ENCODE measurements around the gene SNCB. TPM values are rescaled to one million over a fixed set of nuclear protein-coding genes. Genes with fewer than 3 reads are reported as not detected.

The SNCB gene
- total RNA-seq, 1 experiment from 2014 or later, result 6.8 TPM

DNA sequence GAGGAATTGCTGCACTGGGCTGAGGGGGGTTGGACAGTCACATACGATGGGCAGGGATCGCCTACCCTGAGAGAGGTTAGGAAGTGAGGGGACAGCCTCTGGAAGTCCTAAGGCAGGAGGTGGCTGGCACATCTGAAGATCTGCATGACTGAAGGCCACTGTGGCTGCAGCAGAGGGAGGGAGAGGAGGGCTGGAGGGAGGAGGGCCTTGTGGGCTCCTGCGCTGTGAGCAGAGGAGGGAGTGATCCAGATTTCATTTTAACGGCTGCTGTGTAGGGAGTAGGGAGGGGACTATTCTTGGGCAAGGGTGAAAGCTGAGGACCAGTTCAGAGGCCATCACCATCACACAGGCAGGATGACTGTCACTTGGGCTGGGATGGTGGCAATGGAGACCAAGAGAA, 7.2 kb upstream of the SNCB start (continued):
- TF ChIP-seq, protein P1, sequence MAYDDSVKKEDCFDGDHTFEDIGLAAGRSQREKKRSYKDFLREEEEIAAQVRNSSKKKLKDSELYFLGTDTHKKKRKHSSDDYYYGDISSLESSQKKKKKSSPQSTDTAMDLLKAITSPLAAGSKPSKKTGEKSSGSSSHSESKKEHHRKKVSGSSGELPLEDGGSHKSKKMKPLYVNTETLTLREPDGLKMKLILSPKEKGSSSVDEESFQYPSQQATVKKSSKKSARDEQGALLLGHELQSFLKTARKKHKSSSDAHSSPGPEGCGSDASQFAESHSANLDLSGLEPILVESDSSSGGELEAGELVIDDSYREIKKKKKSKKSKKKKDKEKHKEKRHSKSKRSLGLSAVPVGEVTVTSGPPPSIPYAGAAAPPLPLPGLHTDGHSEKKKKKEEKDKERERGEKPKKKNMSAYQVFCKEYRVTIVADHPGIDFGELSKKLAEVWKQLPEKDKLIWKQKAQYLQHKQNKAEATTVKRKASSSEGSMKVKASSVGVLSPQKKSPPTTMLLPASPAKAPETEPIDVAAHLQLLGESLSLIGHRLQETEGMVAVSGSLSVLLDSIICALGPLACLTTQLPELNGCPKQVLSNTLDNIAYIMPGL (CRISPR knock-in tag; IDR thresholded peaks at IDR 0.05), result no peak

DNA sequence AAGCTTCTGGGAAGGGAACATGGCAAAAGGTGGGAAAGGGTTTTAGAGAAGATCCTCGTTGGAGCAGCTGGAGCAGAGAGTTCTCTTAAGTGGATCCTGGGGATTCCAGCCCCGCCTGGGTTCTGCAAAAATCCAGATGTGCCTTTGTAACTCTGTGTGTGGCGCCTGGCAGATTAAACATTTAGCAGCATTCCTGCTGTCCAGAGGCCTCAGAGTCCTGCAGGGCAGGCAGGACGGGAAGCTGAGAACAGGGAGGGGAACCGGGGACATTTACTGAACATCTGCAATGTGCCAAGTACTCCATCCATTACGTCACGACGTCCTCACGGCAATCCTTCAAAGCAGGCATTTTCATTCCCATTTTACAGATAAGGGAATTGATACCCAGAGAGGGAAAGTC, 6.1 kb upstream of the SNCB start:
- Mint-ChIP-seq H3K27me3 (ENCODE audit: low read depth) (peaks cover 34% of the 10 kb centered on the region), H3K4me3 (no peak overlapping the region), H3K36me3 (no peaks in the 10 kb centered on the region), H3K9me3 (peaks cover 7% of the 10 kb centered on the region), H3K4me1 (peaks cover 36% of the 10 kb centered on the region), H3K27ac (no peak overlapping the region)
- DNase-seq (ENCODE audit: low spot score), result no peak
- ATAC-seq, result no peak
- ChIA-PET CTCF (interaction anchor here (1.0 kb wide), 1 partner anchor 24 kb away, joined by 3 read pairs; no protein-coding TSS in a partner anchor), POLR2A (no interaction called here)
- no peak for TF ChIP-seq FOXP1 (CRISPR knock-in tag; IDR thresholded peaks at IDR 0.05; ENCODE audit: borderline replicate concordance)
- TF ChIP-seq, protein P2, sequence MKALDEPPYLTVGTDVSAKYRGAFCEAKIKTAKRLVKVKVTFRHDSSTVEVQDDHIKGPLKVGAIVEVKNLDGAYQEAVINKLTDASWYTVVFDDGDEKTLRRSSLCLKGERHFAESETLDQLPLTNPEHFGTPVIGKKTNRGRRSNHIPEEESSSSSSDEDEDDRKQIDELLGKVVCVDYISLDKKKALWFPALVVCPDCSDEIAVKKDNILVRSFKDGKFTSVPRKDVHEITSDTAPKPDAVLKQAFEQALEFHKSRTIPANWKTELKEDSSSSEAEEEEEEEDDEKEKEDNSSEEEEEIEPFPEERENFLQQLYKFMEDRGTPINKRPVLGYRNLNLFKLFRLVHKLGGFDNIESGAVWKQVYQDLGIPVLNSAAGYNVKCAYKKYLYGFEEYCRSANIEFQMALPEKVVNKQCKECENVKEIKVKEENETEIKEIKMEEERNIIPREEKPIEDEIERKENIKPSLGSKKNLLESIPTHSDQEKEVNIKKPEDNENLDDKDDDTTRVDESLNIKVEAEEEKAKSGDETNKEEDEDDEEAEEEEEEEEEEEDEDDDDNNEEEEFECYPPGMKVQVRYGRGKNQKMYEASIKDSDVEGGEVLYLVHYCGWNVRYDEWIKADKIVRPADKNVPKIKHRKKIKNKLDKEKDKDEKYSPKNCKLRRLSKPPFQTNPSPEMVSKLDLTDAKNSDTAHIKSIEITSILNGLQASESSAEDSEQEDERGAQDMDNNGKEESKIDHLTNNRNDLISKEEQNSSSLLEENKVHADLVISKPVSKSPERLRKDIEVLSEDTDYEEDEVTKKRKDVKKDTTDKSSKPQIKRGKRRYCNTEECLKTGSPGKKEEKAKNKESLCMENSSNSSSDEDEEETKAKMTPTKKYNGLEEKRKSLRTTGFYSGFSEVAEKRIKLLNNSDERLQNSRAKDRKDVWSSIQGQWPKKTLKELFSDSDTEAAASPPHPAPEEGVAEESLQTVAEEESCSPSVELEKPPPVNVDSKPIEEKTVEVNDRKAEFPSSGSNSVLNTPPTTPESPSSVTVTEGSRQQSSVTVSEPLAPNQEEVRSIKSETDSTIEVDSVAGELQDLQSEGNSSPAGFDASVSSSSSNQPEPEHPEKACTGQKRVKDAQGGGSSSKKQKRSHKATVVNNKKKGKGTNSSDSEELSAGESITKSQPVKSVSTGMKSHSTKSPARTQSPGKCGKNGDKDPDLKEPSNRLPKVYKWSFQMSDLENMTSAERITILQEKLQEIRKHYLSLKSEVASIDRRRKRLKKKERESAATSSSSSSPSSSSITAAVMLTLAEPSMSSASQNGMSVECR (CRISPR knock-in tag; IDR thresholded peaks at IDR 0.05; ENCODE audit: borderline replicate concordance), result no peak

DNA sequence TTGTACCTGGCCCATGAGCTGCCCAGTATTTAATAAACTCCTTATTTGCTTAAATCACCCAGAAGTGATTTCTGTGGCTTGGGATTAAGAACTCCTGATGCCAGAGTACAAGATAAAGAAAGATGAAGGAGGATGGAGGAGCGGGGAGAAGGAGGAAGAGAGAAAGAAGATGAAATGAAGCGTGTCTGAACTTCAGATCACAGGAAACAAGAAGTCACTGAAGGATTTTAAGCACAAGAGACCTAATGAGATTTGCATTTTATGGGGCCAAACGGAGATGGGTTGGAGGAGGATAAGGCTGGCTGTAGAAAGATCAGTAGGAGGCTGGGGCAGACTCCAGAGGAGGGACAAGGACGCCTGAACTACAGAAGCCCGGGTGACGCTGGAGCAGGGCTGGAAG, 3.3 kb upstream of the SNCB start:
- ATAC-seq, result no peak
- peaks cover 59% of the 10 kb centered on the region for H3K27me3 Mint-ChIP-seq (ENCODE audit: low read depth)
- no peak overlapping the region for H3K4me3 Mint-ChIP-seq
- TF ChIP-seq, protein P3, sequence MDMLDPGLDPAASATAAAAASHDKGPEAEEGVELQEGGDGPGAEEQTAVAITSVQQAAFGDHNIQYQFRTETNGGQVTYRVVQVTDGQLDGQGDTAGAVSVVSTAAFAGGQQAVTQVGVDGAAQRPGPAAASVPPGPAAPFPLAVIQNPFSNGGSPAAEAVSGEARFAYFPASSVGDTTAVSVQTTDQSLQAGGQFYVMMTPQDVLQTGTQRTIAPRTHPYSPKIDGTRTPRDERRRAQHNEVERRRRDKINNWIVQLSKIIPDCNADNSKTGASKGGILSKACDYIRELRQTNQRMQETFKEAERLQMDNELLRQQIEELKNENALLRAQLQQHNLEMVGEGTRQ (CRISPR knock-in tag; IDR thresholded peaks at IDR 0.05), result no peak
- TF ChIP-seq, protein P4, sequence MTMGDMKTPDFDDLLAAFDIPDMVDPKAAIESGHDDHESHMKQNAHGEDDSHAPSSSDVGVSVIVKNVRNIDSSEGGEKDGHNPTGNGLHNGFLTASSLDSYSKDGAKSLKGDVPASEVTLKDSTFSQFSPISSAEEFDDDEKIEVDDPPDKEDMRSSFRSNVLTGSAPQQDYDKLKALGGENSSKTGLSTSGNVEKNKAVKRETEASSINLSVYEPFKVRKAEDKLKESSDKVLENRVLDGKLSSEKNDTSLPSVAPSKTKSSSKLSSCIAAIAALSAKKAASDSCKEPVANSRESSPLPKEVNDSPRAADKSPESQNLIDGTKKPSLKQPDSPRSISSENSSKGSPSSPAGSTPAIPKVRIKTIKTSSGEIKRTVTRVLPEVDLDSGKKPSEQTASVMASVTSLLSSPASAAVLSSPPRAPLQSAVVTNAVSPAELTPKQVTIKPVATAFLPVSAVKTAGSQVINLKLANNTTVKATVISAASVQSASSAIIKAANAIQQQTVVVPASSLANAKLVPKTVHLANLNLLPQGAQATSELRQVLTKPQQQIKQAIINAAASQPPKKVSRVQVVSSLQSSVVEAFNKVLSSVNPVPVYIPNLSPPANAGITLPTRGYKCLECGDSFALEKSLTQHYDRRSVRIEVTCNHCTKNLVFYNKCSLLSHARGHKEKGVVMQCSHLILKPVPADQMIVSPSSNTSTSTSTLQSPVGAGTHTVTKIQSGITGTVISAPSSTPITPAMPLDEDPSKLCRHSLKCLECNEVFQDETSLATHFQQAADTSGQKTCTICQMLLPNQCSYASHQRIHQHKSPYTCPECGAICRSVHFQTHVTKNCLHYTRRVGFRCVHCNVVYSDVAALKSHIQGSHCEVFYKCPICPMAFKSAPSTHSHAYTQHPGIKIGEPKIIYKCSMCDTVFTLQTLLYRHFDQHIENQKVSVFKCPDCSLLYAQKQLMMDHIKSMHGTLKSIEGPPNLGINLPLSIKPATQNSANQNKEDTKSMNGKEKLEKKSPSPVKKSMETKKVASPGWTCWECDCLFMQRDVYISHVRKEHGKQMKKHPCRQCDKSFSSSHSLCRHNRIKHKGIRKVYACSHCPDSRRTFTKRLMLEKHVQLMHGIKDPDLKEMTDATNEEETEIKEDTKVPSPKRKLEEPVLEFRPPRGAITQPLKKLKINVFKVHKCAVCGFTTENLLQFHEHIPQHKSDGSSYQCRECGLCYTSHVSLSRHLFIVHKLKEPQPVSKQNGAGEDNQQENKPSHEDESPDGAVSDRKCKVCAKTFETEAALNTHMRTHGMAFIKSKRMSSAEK (CRISPR knock-in tag; IDR thresholded peaks at IDR 0.05; ENCODE audit: borderline replicate concordance), result no peak
- TF ChIP-seq, protein P5, sequence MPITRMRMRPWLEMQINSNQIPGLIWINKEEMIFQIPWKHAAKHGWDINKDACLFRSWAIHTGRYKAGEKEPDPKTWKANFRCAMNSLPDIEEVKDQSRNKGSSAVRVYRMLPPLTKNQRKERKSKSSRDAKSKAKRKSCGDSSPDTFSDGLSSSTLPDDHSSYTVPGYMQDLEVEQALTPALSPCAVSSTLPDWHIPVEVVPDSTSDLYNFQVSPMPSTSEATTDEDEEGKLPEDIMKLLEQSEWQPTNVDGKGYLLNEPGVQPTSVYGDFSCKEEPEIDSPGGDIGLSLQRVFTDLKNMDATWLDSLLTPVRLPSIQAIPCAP (CRISPR knock-in tag; IDR thresholded peaks at IDR 0.05), result no peak
- TF ChIP-seq, protein P6, sequence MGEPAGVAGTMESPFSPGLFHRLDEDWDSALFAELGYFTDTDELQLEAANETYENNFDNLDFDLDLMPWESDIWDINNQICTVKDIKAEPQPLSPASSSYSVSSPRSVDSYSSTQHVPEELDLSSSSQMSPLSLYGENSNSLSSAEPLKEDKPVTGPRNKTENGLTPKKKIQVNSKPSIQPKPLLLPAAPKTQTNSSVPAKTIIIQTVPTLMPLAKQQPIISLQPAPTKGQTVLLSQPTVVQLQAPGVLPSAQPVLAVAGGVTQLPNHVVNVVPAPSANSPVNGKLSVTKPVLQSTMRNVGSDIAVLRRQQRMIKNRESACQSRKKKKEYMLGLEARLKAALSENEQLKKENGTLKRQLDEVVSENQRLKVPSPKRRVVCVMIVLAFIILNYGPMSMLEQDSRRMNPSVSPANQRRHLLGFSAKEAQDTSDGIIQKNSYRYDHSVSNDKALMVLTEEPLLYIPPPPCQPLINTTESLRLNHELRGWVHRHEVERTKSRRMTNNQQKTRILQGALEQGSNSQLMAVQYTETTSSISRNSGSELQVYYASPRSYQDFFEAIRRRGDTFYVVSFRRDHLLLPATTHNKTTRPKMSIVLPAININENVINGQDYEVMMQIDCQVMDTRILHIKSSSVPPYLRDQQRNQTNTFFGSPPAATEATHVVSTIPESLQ (CRISPR knock-in tag; IDR thresholded peaks at IDR 0.05), result no peak
- TF ChIP-seq, protein P7, sequence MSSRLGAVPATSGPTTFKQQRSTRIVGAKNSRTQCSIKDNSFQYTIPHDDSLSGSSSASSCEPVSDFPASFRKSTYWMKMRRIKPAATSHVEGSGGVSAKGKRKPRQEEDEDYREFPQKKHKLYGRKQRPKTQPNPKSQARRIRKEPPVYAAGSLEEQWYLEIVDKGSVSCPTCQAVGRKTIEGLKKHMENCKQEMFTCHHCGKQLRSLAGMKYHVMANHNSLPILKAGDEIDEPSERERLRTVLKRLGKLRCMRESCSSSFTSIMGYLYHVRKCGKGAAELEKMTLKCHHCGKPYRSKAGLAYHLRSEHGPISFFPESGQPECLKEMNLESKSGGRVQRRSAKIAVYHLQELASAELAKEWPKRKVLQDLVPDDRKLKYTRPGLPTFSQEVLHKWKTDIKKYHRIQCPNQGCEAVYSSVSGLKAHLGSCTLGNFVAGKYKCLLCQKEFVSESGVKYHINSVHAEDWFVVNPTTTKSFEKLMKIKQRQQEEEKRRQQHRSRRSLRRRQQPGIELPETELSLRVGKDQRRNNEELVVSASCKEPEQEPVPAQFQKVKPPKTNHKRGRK (CRISPR knock-in tag; IDR thresholded peaks at IDR 0.05; ENCODE audit: borderline replicate concordance), result no peak
- no peak for TF ChIP-seq ZNF232 (CRISPR knock-in tag; IDR thresholded peaks at IDR 0.05)
- TF ChIP-seq ESRRA (CRISPR knock-in tag; IDR thresholded peaks at IDR 0.05; ENCODE audit: borderline replicate concordance), result no peak
- no peak for TF ChIP-seq CREM (CRISPR knock-in tag; IDR thresholded peaks at IDR 0.05)
- no peak for TF ChIP-seq IRF2 (CRISPR knock-in tag; IDR thresholded peaks at IDR 0.05; ENCODE audit: borderline replicate concordance, low read depth)

More for the DNA sequence above, 3.3 kb upstream of the SNCB start:
- H3K27ac Mint-ChIP-seq, result no peak overlapping the region
- H3K4me1 Mint-ChIP-seq, result peaks cover 44% of the 10 kb centered on the region
- no peaks in the 10 kb centered on the region for H3K36me3 Mint-ChIP-seq
- peaks cover 7% of the 10 kb centered on the region for H3K9me3 Mint-ChIP-seq
- POLR2A ChIA-PET, result no interaction called here
- no peak for DNase-seq (ENCODE audit: low spot score)
- CTCF ChIA-PET, result interaction anchor here (1.3 to 2.3 kb wide), 2 partner anchors 27 kb away, joined by 3 to 8 read pairs; no protein-coding TSS in a partner anchor
